CD14-positive monocyte (primary cell): Measurements from ENCODE around the gene ASB16. TPM values are rescaled to one million over a fixed set of nuclear protein-coding genes. Genes with fewer than 3 reads are reported as not detected.
A peak's percentile ranks its signal among the peaks of the same experiment; 100 is the strongest.

Experiments
- DNase-seq, 3 donors: peaks; one replicate each; pipeline ENCODE4 v3.0.0-alpha.2; 2011 to 2022
- H2AFZ ChIP-seq: 2 replicates; pipeline ENCODE4 v1.6.0; 2012; ENCODE audit warnings: mild to moderate bottlenecking, low read depth, low read length, inconsistent platforms; ENCODE audit not compliant: insufficient read depth, poor library complexity, severe bottlenecking
- H3K27ac ChIP-seq, 2 donors: 1 replicate in 1 of 2; 2 replicates in 1 of 2; pipeline ENCODE4 v1.5.1; 2012 to 2013; ENCODE audit warnings: low read length in 2 of 2, control low read depth in 1 of 2, inconsistent platforms in 1 of 2, low read depth in 1 of 2, mild to moderate bottlenecking in 1 of 2
- H3K27me3 ChIP-seq, 2 donors: one replicate each; pipeline versions ENCODE4 v1.6.0 to v1.6.1; 2011 to 2013; ENCODE audit warnings: low read length in 2 of 2; ENCODE audit not compliant: control insufficient read depth in 2 of 2, insufficient read depth in 2 of 2
- H3K36me3 ChIP-seq, 2 donors: replicated peaks in 1 of 2; 1 replicate in 1 of 2; 2 replicates in 1 of 2; pipeline versions ENCODE4 v1.5.1 to v1.6.1; 2012 to 2013; ENCODE audit warnings: low read length in 2 of 2, control low read depth in 1 of 2, inconsistent platforms in 1 of 2, mild to moderate bottlenecking in 1 of 2; ENCODE audit not compliant: insufficient read depth in 2 of 2, control insufficient read depth in 1 of 2
- H3K4me1 ChIP-seq, 2 donors: 1 replicate in 1 of 2; 2 replicates in 1 of 2; pipeline versions ENCODE4 v1.5.1 to v1.6.1; 2012 to 2013; ENCODE audit warnings: low read length in 2 of 2, control low read depth in 1 of 2, inconsistent platforms in 1 of 2, mild to moderate bottlenecking in 1 of 2, moderate library complexity in 1 of 2; ENCODE audit not compliant: insufficient read depth in 2 of 2, control insufficient read depth in 1 of 2
- H3K4me2 ChIP-seq: replicated peaks from 2 replicates; pipeline ENCODE3; 2012; ENCODE audit warnings: low read length, moderate library complexity, mild to moderate bottlenecking; ENCODE audit not compliant: poor library complexity, severe bottlenecking; ENCODE audit errors: extremely low read depth
- H3K4me3 ChIP-seq, 3 experiments: fragments of 200-600 bp in 1 of 3; sonication (generic) in 1 of 3; replicated peaks in 1 of 3; 1 replicate in 2 of 3; 2 replicates in 1 of 3; pipeline ENCODE4 v1.5.1; 2011 to 2013; ENCODE audit warnings: low read length in 3 of 3, mild to moderate bottlenecking in 3 of 3, control low read depth in 2 of 3, low read depth in 2 of 3, inconsistent platforms in 1 of 3, moderate library complexity in 1 of 3
- H3K79me2 ChIP-seq: 2 replicates; pipeline ENCODE4 v1.6.0; 2012; ENCODE audit warnings: mild to moderate bottlenecking, control low read depth, inconsistent platforms, low read length, moderate library complexity; ENCODE audit not compliant: insufficient read depth
- H3K9ac ChIP-seq: 2 replicates; pipeline ENCODE4 v1.6.0; 2017; ENCODE audit warnings: low read length, mild to moderate bottlenecking; ENCODE audit not compliant: insufficient read depth, poor library complexity, severe bottlenecking
- H3K9me3 ChIP-seq, 2 donors: replicated peaks in 1 of 2; 1 replicate in 1 of 2; 2 replicates in 1 of 2; pipeline versions ENCODE4 v1.5.1 to v1.6.1; 2012 to 2013; ENCODE audit warnings: low read length in 2 of 2, control low read depth in 1 of 2; ENCODE audit not compliant: control insufficient read depth in 1 of 2, insufficient read depth in 1 of 2
- H4K20me1 ChIP-seq: 2 replicates; pipeline ENCODE4 v1.6.0; 2012; ENCODE audit warnings: mild to moderate bottlenecking, low read length, control low read depth, moderate library complexity; ENCODE audit not compliant: insufficient read depth
- H3K27ac Mint-ChIP-seq, 7 donors: one replicate each; pipeline ENCODE4 v1.8.0; 2020; ENCODE audit warnings: mild to moderate bottlenecking in 7 of 7, mixed read lengths in 7 of 7, moderate library complexity in 6 of 7, inconsistent platforms in 2 of 7
- H3K27me3 Mint-ChIP-seq, 3 donors: one replicate each; pipeline ENCODE4 v1.8.0; 2021 to 2022; ENCODE audit warnings: low read depth in 3 of 3, mild to moderate bottlenecking in 3 of 3, mixed read lengths in 3 of 3, moderate library complexity in 3 of 3, inconsistent platforms in 1 of 3
- H3K36me3 Mint-ChIP-seq, 2 donors: one replicate each; pipeline ENCODE4 v1.8.0; 2020; ENCODE audit warnings: mixed read lengths in 2 of 2, inconsistent platforms in 1 of 2, mild to moderate bottlenecking in 1 of 2
- H3K4me1 Mint-ChIP-seq: one replicate; pipeline ENCODE4 v1.8.0; 2020; ENCODE audit warnings: mild to moderate bottlenecking, mixed read lengths
- H3K4me3 Mint-ChIP-seq, 2 donors: one replicate each; pipeline ENCODE4 v1.8.0; 2020; ENCODE audit warnings: mild to moderate bottlenecking in 2 of 2, mixed read lengths in 2 of 2, moderate library complexity in 1 of 2
- H3K9me3 Mint-ChIP-seq, 7 donors: one replicate each; pipeline ENCODE4 v1.8.0; 2020 to 2022; ENCODE audit warnings: mixed read lengths in 7 of 7, mild to moderate bottlenecking in 6 of 7, moderate library complexity in 6 of 7, inconsistent platforms in 2 of 7
- CTCF ChIP-seq: fragments of 200-600 bp; IDR thresholded peaks from one replicate; pipeline ENCODE4 v1.8.0; 2022; ENCODE audit warnings: antibody characterized with exemption, mild to moderate bottlenecking
- WGBS: methylation state at CpG from one replicate; pipeline ENCODE4 v1.1.5; 2013; ENCODE audit warnings: missing lambda C conversion rate; ENCODE audit not compliant: insufficient coverage; 5-methylcytosine and 5-hydroxymethylcytosine counted together
- intact Hi-C, 2 donors: fragments of 100-400 bp; cut with micrococcal nuclease; formaldehyde crosslinking; loops; one replicate each; pipeline versions ENCODE4 v1.15.0 to v1.15.1; 2023
- polyA plus RNA-seq, 3 donors: library from polyadenylated mRNA; depleted of rRNA in 1 of 3; unstranded in 2 of 3; stranded (reverse) in 1 of 3; fragments of 300-500 nt in 2 of 3; fragments of >200 nt in 1 of 3; fragmentation: Illumina TruSeq in 2 of 3; gene quantifications; 1 replicate in 2 of 3; 2 replicates in 1 of 3; pipeline ENCODE4 v1.2.3, GENCODE V29; 2012 to 2021

The ASB16 gene
- polyA plus RNA-seq, 3 donors = not detected

GRCh38 chr17:44191941-44192496, 21.5 kb downstream of the ASB16 start:
- TF ChIP-seq CTCF = no peak
- peaks cover 31% of the 10 kb centered on the region for H3K4me1 Mint-ChIP-seq
- Histone ChIP-seq H3K4me2 (no peak overlapping the region), H3K36me3 (peaks cover 62 to 72% of the 10 kb centered on the region in 2 donors), H4K20me1 (peaks cover 59% of the 10 kb centered on the region), H3K4me1 (peaks cover 31 to 38% of the 10 kb centered on the region in 2 donors), H3K27me3 (no peaks in the 10 kb centered on the region), H3K27ac (peak overlapping the region; percentile 24 to 48), H3K79me2 (peaks cover 56% of the 10 kb centered on the region), H3K9ac (no peak overlapping the region), H3K9me3 (no peaks in the 10 kb centered on the region), H2AFZ (no peak overlapping the region), H3K4me3 (no peak overlapping the region)
- peaks cover 57 to 75% of the 10 kb centered on the region in 2 donors for H3K36me3 Mint-ChIP-seq
- H3K27ac Mint-ChIP-seq = peak overlapping the region in 3 of 7 donors; percentile 22 to 47 (median 40)
- H3K4me3 Mint-ChIP-seq = no peak overlapping the region
- no peak for DNase-seq
- WGBS = no CpG with 5 or more reads among the region's 7 CpGs
- no peaks in the 10 kb centered on the region for H3K9me3 Mint-ChIP-seq
- intact Hi-C loops = no loop called here
- H3K27me3 Mint-ChIP-seq = no peaks in the 10 kb centered on the region

- Mint-ChIP-seq H3K9me3 (no peaks in the 10 kb centered on the region), H3K27ac (peak overlapping the region in 5 of 7 donors; percentile 37 to 82 (median 60)), H3K27me3 (no peaks in the 10 kb centered on the region), H3K4me1 (peaks cover 33% of the 10 kb centered on the region), H3K36me3 (peaks cover 64 to 82% of the 10 kb centered on the region in 2 donors), H3K4me3 (no peak overlapping the region)
- H3K27ac ChIP-seq = peak overlapping the region; percentile 24 to 48
- H4K20me1 ChIP-seq = peaks cover 66% of the 10 kb centered on the region
- H3K4me2 ChIP-seq = no peak overlapping the region
- H3K4me1 ChIP-seq = peaks cover 35 to 43% of the 10 kb centered on the region in 2 donors
- no peak overlapping the region for H3K9ac ChIP-seq
- H3K36me3 ChIP-seq = peaks cover 67 to 79% of the 10 kb centered on the region in 2 donors
- WGBS = no CpG with 5 or more reads among the region's 5 CpGs
- no peaks in the 10 kb centered on the region for H3K9me3 ChIP-seq
- no peak for TF ChIP-seq CTCF
- peaks cover 56% of the 10 kb centered on the region for H3K79me2 ChIP-seq
- intact Hi-C loops = no loop called here
- no peaks in the 10 kb centered on the region for H3K27me3 ChIP-seq
- no peak overlapping the region for H2AFZ ChIP-seq
- no peak overlapping the region for H3K4me3 ChIP-seq
- no peak for DNase-seq
These were observed 22.2 kb downstream of the ASB16 start for GRCh38 chr17:44192750-44193149.
